ENCODE results near the gene KHK.

DNA sequence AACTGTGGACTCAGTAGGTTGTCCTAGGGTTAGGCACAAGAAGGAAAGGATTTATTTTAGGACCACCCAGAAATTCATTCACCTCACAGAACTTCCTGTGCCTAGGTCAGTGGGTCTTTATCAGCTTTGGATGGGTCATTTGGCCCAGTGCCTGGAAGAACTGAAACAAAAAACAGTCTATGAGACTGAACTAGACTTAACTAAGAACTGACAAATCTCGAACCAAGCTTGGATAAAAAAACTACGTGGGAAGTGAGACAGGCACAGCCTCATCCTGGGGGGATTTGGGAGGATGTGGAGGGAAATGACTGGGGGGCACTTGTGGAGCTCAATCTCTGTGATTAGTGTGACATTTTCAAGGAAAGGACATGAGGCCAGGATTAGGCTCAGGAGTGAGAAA is 12.8 kb upstream of the KHK start:
- TF ChIP-seq, protein P1, sequence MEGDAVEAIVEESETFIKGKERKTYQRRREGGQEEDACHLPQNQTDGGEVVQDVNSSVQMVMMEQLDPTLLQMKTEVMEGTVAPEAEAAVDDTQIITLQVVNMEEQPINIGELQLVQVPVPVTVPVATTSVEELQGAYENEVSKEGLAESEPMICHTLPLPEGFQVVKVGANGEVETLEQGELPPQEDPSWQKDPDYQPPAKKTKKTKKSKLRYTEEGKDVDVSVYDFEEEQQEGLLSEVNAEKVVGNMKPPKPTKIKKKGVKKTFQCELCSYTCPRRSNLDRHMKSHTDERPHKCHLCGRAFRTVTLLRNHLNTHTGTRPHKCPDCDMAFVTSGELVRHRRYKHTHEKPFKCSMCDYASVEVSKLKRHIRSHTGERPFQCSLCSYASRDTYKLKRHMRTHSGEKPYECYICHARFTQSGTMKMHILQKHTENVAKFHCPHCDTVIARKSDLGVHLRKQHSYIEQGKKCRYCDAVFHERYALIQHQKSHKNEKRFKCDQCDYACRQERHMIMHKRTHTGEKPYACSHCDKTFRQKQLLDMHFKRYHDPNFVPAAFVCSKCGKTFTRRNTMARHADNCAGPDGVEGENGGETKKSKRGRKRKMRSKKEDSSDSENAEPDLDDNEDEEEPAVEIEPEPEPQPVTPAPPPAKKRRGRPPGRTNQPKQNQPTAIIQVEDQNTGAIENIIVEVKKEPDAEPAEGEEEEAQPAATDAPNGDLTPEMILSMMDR (IDR thresholded peaks at IDR 0.05; ENCODE audit: low read depth, low read length, poor library complexity, severe bottlenecking): no peak
- no peak for TF ChIP-seq EZH2phosphoT487 (IDR thresholded peaks at IDR 0.05; ENCODE audit: borderline replicate concordance, low read length)

All from DOHH2 (cell line).